ENCODE results near the gene ABT1.
A peak's percentile ranks its signal among the peaks of the same experiment; 100 is the strongest.

ABT1 gene

GRCh38 chr6:26552640-26553188 is 44.0 kb upstream of the ABT1 start:
- Histone ChIP-seq H2AFZ (ENCODE audit: low read depth, low read length) (peak overlapping the region; percentile 91), H3K9me3 (ENCODE audit: insufficient read depth, low read length) (no peaks in the 10 kb centered on the region), H3K79me2 (ENCODE audit: low read length) (no peaks in the 10 kb centered on the region), H4K20me1 (ENCODE audit: insufficient read depth, low read length) (no peaks in the 10 kb centered on the region), H3K4me2 (ENCODE audit: low read length) (peak overlapping the region; percentile 83), H3K27me3 (ENCODE audit: low read depth, low read length) (no peaks in the 10 kb centered on the region), H3K27ac (ENCODE audit: low read length) (peak overlapping the region; percentile 100), H3K4me1 (ENCODE audit: low read length) (peaks cover 35% of the 10 kb centered on the region), H3K36me3 (replicated peaks; ENCODE audit: low read depth, low read length) (no peaks in the 10 kb centered on the region), H3K9ac (ENCODE audit: low read length) (peak overlapping the region; percentile 83), H3K4me3 (ENCODE audit: low read length) (peak overlapping the region; percentile 84)
- TF ChIP-seq EZH2phosphoT487 (IDR thresholded peaks at IDR 0.05; ENCODE audit: low read depth) (no peak), CTCF (IDR thresholded peaks at IDR 0.05; ENCODE audit: low read depth, low read length) (no peak)

GRCh38 chr6:26553264-26553634 is 43.5 kb upstream of the ABT1 start:
- Histone ChIP-seq H3K36me3 (replicated peaks; ENCODE audit: low read depth, low read length) (no peaks in the 10 kb centered on the region), H2AFZ (ENCODE audit: low read depth, low read length) (peak overlapping the region; percentile 91), H3K9ac (ENCODE audit: low read length) (peak overlapping the region; percentile 96)

GRCh38 chr6:26553635-26554446 is 42.9 kb upstream of the ABT1 start:
- H3K27ac ChIP-seq (ENCODE audit: low read length), result peak overlapping the region; percentile 100
- H3K9me3 ChIP-seq (ENCODE audit: insufficient read depth, low read length), result no peaks in the 10 kb centered on the region
- H3K4me2 ChIP-seq (ENCODE audit: low read length), result peak overlapping the region; percentile 98
- H3K27me3 ChIP-seq (ENCODE audit: low read depth, low read length), result no peaks in the 10 kb centered on the region
- no peaks in the 10 kb centered on the region for H4K20me1 ChIP-seq (ENCODE audit: insufficient read depth, low read length)
- H3K36me3 ChIP-seq (replicated peaks; ENCODE audit: low read depth, low read length), result no peaks in the 10 kb centered on the region
- no peaks in the 10 kb centered on the region for H3K79me2 ChIP-seq (ENCODE audit: low read length)
- H2AFZ ChIP-seq (ENCODE audit: low read depth, low read length), result peak overlapping the region; percentile 47; the same call in 1 of the 2 replicates
- peak overlapping the region; percentile 96 for H3K9ac ChIP-seq (ENCODE audit: low read length)
- peak overlapping the region; percentile 84 for H3K4me3 ChIP-seq (ENCODE audit: low read length)
- H3K4me1 ChIP-seq (ENCODE audit: low read length), result peaks cover 44% of the 10 kb centered on the region
- no peak for TF ChIP-seq CTCF (IDR thresholded peaks at IDR 0.05; ENCODE audit: low read depth, low read length)
- TF ChIP-seq EZH2phosphoT487 (IDR thresholded peaks at IDR 0.05; ENCODE audit: low read depth), result no peak

More at GRCh38 chr6:26553264-26553634, 43.5 kb upstream of the ABT1 start:
- peak overlapping the region; percentile 84 for H3K4me3 ChIP-seq (ENCODE audit: low read length)
- H3K4me2 ChIP-seq (ENCODE audit: low read length), result peak overlapping the region; percentile 93
- TF ChIP-seq CTCF (IDR thresholded peaks at IDR 0.05; ENCODE audit: low read depth, low read length), result no peak
- TF ChIP-seq EZH2phosphoT487 (IDR thresholded peaks at IDR 0.05; ENCODE audit: low read depth), result no peak
- H3K27ac ChIP-seq (ENCODE audit: low read length), result peak overlapping the region; percentile 100
- H3K4me1 ChIP-seq (ENCODE audit: low read length), result peaks cover 40% of the 10 kb centered on the region
- H3K9me3 ChIP-seq (ENCODE audit: insufficient read depth, low read length), result no peaks in the 10 kb centered on the region
- H4K20me1 ChIP-seq (ENCODE audit: insufficient read depth, low read length), result no peaks in the 10 kb centered on the region
- H3K27me3 ChIP-seq (ENCODE audit: low read depth, low read length), result no peaks in the 10 kb centered on the region
- H3K79me2 ChIP-seq (ENCODE audit: low read length), result no peaks in the 10 kb centered on the region

- Histone ChIP-seq H3K36me3 (replicated peaks; ENCODE audit: low read depth, low read length) (no peaks in the 10 kb centered on the region), H3K27ac (ENCODE audit: low read length) (peak overlapping the region; percentile 100), H3K27me3 (ENCODE audit: low read depth, low read length) (no peaks in the 10 kb centered on the region), H3K79me2 (ENCODE audit: low read length) (no peaks in the 10 kb centered on the region), H3K9ac (ENCODE audit: low read length) (peak overlapping the region; percentile 84), H2AFZ (ENCODE audit: low read depth, low read length) (peak overlapping the region; percentile 43; the same call in 1 of the 2 replicates), H3K9me3 (ENCODE audit: insufficient read depth, low read length) (no peaks in the 10 kb centered on the region), H3K4me2 (ENCODE audit: low read length) (peak overlapping the region; percentile 98), H3K4me3 (ENCODE audit: low read length) (peak overlapping the region; percentile 84), H4K20me1 (ENCODE audit: insufficient read depth, low read length) (no peaks in the 10 kb centered on the region), H3K4me1 (ENCODE audit: low read length) (peaks cover 48% of the 10 kb centered on the region)
- TF ChIP-seq EZH2phosphoT487 (IDR thresholded peaks at IDR 0.05; ENCODE audit: low read depth) (no peak), CTCF (IDR thresholded peaks at IDR 0.05; ENCODE audit: low read depth, low read length) (no peak)
These were observed 42.4 kb upstream of the ABT1 start for GRCh38 chr6:26554447-26554696.

Measured in OCI-LY3 (cell line).